ENCODE data around the gene C4BPB. TPM values are rescaled to one million over a fixed set of nuclear protein-coding genes. Genes with fewer than 3 reads are reported as not detected.

C4BPB gene
- total and polyA plus RNA-seq, 2 of the 13 experiments (the other 11 are each of a cell fraction or from before 2014, with no cell fraction given): 155 to 266 TPM

DNA sequence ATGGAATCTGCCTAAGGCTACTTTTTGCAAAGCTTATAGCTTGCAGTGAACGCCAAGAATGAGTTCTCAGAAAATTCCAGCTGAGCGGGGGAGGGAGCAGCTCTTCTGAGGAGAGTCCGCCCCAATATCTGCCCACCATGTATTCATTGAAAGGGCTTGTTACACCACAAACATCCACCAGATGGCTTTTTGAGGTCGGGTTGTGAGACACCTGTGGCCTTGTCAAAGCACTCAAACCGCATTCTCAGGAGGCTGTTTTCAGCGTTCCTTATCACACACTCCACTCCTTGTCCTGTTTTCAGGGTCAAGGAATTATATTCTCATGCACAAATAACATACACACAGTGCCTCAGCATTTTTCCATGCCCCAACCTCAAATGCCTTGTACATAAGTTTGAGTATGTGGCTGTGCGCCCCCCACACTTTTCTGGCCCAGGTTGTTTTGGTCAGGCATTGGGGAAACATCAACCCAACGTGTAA is 3.9 kb upstream of the C4BPB start (continued):
- TF ChIP-seq, protein P1, sequence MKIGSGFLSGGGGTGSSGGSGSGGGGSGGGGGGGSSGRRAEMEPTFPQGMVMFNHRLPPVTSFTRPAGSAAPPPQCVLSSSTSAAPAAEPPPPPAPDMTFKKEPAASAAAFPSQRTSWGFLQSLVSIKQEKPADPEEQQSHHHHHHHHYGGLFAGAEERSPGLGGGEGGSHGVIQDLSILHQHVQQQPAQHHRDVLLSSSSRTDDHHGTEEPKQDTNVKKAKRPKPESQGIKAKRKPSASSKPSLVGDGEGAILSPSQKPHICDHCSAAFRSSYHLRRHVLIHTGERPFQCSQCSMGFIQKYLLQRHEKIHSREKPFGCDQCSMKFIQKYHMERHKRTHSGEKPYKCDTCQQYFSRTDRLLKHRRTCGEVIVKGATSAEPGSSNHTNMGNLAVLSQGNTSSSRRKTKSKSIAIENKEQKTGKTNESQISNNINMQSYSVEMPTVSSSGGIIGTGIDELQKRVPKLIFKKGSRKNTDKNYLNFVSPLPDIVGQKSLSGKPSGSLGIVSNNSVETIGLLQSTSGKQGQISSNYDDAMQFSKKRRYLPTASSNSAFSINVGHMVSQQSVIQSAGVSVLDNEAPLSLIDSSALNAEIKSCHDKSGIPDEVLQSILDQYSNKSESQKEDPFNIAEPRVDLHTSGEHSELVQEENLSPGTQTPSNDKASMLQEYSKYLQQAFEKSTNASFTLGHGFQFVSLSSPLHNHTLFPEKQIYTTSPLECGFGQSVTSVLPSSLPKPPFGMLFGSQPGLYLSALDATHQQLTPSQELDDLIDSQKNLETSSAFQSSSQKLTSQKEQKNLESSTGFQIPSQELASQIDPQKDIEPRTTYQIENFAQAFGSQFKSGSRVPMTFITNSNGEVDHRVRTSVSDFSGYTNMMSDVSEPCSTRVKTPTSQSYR (CRISPR knock-in tag; IDR thresholded peaks at IDR 0.05; ENCODE audit: borderline replicate concordance): 0 out of 2 replicates have a peak, but pooled peaks have one; percentile 15
- TF ChIP-seq SPEN (CRISPR knock-in tag; IDR thresholded peaks at IDR 0.05; ENCODE audit: low read depth): no peak
- TF ChIP-seq NFE2L2 (IDR thresholded peaks at IDR 0.05; ENCODE audit: low read length): no peak
- no peak for TF ChIP-seq ARHGAP35 (CRISPR knock-in tag; IDR thresholded peaks at IDR 0.05; ENCODE audit: borderline replicate concordance)
- no peak for TF ChIP-seq SP1 (IDR thresholded peaks at IDR 0.05)
- TF ChIP-seq SP1 (CRISPR knock-in tag; IDR thresholded peaks at IDR 0.05): no peak
- no peak for TF ChIP-seq TFAP4 (IDR thresholded peaks at IDR 0.05; ENCODE audit: borderline replicate concordance, low read depth)
- TF ChIP-seq, protein P2, sequence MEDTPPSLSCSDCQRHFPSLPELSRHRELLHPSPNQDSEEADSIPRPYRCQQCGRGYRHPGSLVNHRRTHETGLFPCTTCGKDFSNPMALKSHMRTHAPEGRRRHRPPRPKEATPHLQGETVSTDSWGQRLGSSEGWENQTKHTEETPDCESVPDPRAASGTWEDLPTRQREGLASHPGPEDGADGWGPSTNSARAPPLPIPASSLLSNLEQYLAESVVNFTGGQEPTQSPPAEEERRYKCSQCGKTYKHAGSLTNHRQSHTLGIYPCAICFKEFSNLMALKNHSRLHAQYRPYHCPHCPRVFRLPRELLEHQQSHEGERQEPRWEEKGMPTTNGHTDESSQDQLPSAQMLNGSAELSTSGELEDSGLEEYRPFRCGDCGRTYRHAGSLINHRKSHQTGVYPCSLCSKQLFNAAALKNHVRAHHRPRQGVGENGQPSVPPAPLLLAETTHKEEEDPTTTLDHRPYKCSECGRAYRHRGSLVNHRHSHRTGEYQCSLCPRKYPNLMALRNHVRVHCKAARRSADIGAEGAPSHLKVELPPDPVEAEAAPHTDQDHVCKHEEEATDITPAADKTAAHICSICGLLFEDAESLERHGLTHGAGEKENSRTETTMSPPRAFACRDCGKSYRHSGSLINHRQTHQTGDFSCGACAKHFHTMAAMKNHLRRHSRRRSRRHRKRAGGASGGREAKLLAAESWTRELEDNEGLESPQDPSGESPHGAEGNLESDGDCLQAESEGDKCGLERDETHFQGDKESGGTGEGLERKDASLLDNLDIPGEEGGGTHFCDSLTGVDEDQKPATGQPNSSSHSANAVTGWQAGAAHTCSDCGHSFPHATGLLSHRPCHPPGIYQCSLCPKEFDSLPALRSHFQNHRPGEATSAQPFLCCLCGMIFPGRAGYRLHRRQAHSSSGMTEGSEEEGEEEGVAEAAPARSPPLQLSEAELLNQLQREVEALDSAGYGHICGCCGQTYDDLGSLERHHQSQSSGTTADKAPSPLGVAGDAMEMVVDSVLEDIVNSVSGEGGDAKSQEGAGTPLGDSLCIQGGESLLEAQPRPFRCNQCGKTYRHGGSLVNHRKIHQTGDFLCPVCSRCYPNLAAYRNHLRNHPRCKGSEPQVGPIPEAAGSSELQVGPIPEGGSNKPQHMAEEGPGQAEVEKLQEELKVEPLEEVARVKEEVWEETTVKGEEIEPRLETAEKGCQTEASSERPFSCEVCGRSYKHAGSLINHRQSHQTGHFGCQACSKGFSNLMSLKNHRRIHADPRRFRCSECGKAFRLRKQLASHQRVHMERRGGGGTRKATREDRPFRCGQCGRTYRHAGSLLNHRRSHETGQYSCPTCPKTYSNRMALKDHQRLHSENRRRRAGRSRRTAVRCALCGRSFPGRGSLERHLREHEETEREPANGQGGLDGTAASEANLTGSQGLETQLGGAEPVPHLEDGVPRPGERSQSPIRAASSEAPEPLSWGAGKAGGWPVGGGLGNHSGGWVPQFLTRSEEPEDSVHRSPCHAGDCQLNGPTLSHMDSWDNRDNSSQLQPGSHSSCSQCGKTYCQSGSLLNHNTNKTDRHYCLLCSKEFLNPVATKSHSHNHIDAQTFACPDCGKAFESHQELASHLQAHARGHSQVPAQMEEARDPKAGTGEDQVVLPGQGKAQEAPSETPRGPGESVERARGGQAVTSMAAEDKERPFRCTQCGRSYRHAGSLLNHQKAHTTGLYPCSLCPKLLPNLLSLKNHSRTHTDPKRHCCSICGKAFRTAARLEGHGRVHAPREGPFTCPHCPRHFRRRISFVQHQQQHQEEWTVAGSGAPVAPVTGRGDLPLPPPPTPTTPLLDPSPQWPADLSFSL (CRISPR knock-in tag; IDR thresholded peaks at IDR 0.05): no peak
- no peak for TF ChIP-seq NR1H2 (CRISPR knock-in tag; IDR thresholded peaks at IDR 0.05; ENCODE audit: borderline replicate concordance, low read depth)
- no peak for TF ChIP-seq ZNF549 (CRISPR knock-in tag; IDR thresholded peaks at IDR 0.05)
- TF ChIP-seq, protein P3, sequence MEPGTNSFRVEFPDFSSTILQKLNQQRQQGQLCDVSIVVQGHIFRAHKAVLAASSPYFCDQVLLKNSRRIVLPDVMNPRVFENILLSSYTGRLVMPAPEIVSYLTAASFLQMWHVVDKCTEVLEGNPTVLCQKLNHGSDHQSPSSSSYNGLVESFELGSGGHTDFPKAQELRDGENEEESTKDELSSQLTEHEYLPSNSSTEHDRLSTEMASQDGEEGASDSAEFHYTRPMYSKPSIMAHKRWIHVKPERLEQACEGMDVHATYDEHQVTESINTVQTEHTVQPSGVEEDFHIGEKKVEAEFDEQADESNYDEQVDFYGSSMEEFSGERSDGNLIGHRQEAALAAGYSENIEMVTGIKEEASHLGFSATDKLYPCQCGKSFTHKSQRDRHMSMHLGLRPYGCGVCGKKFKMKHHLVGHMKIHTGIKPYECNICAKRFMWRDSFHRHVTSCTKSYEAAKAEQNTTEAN (CRISPR knock-in tag; conservative IDR thresholded peaks at IDR 0.05): no peak
- TF ChIP-seq PRDM4 (CRISPR knock-in tag; IDR thresholded peaks at IDR 0.05; ENCODE audit: borderline replicate concordance): no peak
- TF ChIP-seq ZNF101 (CRISPR knock-in tag; IDR thresholded peaks at IDR 0.05; ENCODE audit: borderline replicate concordance, low read depth): no peak
